ENCODE results near the gene WEE1.

Gene WEE1

GRCh38 chr11:9573052-9573774 is at the start of gene WEE1 (continued):
- TF ChIP-seq PRDM10 (tag by site-specific recombination; IDR thresholded peaks at IDR 0.05) (peak; percentile 50), REPIN1 (tag by site-specific recombination; IDR thresholded peaks at IDR 0.05; ENCODE audit: low read depth) (no peak), ZNF513 (tag by site-specific recombination; IDR thresholded peaks at IDR 0.05) (no peak), ZNF311 (tag by site-specific recombination; IDR thresholded peaks at IDR 0.05; ENCODE audit: borderline replicate concordance) (no peak), ZNF202 (tag by site-specific recombination; IDR thresholded peaks at IDR 0.05; ENCODE audit: borderline replicate concordance) (no peak), ZNF623 (tag by site-specific recombination; IDR thresholded peaks at IDR 0.05) (no peak), ZNF354C (tag by site-specific recombination; IDR thresholded peaks at IDR 0.05; ENCODE audit: borderline replicate concordance, low read depth) (no peak), CTCF (tag by site-specific recombination; IDR thresholded peaks at IDR 0.05) (0 out of 2 replicates have a peak, but pooled peaks have one; percentile 11), ZNF585B (tag by site-specific recombination; IDR thresholded peaks at IDR 0.05) (no peak), ZFP3 (tag by site-specific recombination; IDR thresholded peaks at IDR 0.05; ENCODE audit: low read depth) (no peak), ZNF747 (tag by site-specific recombination; IDR thresholded peaks at IDR 0.05) (no peak), ZNF362 (tag by site-specific recombination; IDR thresholded peaks at IDR 0.05) (peak; percentile 87), ZNF580 (tag by site-specific recombination; IDR thresholded peaks at IDR 0.05) (no peak), ZIC2 (tag by site-specific recombination; IDR thresholded peaks at IDR 0.05) (peak; percentile 78), ZSCAN4 (tag by site-specific recombination; IDR thresholded peaks at IDR 0.05) (no peak), SCRT1 (tag by site-specific recombination; IDR thresholded peaks at IDR 0.05; ENCODE audit: borderline replicate concordance) (no peak), ZNF133 (tag by site-specific recombination; IDR thresholded peaks at IDR 0.05) (no peak), ZNF26 (tag by site-specific recombination; IDR thresholded peaks at IDR 0.05) (no peak), ZNF792 (tag by site-specific recombination; IDR thresholded peaks at IDR 0.05) (no peak), ZNF777 (tag by site-specific recombination; IDR thresholded peaks at IDR 0.05; ENCODE audit: borderline replicate concordance) (no peak), ZNF449 (tag by site-specific recombination; IDR thresholded peaks at IDR 0.05) (peak; percentile 69; the same call in 1 of the 2 replicates), ZNF10 (tag by site-specific recombination; IDR thresholded peaks at IDR 0.05) (no peak), OSR2 (tag by site-specific recombination; IDR thresholded peaks at IDR 0.05) (no peak), AEBP2 (tag by site-specific recombination; IDR thresholded peaks at IDR 0.05; ENCODE audit: borderline replicate concordance) (no peak)

Measured in HEK293 (cell line).